GM23248 (cell line): ENCODE data around the gene HOXD13. TPM values are rescaled to one million over a fixed set of nuclear protein-coding genes. Genes with fewer than 3 reads are reported as not detected.

Experiments used
- DNase-seq: peaks from one replicate; pipeline ENCODE4 v3.0.0-alpha.2; 2015
- H2AFZ ChIP-seq: fragments of 200-600 bp; sonication (generic); 2 replicates; pipeline ENCODE4 v1.6.1; 2016; ENCODE audit warnings: antibody characterized with exemption
- H3F3A ChIP-seq: fragments of 200-600 bp; sonication (generic); 2 replicates; pipeline ENCODE4 v1.6.1; 2016; ENCODE audit warnings: mild to moderate bottlenecking, antibody characterized with exemption, mixed run types; ENCODE audit not compliant: insufficient read depth
- H3K27ac ChIP-seq: fragments of 200-600 bp; sonication (generic); 2 replicates; pipeline ENCODE4 v1.5.1; 2016; ENCODE audit warnings: mild to moderate bottlenecking
- H3K27me3 ChIP-seq: fragments of 200-600 bp; sonication (generic); replicated peaks from 2 replicates; pipeline ENCODE4 v1.6.1; 2016; ENCODE audit warnings: mild to moderate bottlenecking; ENCODE audit not compliant: insufficient read depth
- H3K36me3 ChIP-seq: fragments of 200-600 bp; sonication (generic); 2 replicates; pipeline ENCODE4 v1.6.1; 2016; ENCODE audit warnings: low read depth, mild to moderate bottlenecking
- H3K4me1 ChIP-seq: fragments of 200-600 bp; sonication (generic); 2 replicates; pipeline ENCODE4 v1.6.1; 2016; ENCODE audit warnings: mild to moderate bottlenecking; ENCODE audit not compliant: insufficient read depth
- H3K4me2 ChIP-seq: fragments of 200-600 bp; sonication (generic); one replicate; pipeline ENCODE4 v1.6.1; 2016; ENCODE audit warnings: mild to moderate bottlenecking; ENCODE audit not compliant: unreplicated experiment
- H3K4me3 ChIP-seq: fragments of 200-600 bp; sonication (generic); 2 replicates; pipeline ENCODE4 v1.5.1; 2016; ENCODE audit warnings: mild to moderate bottlenecking
- H3K79me2 ChIP-seq: fragments of 200-600 bp; sonication (generic); 2 replicates; pipeline ENCODE4 v1.6.1; 2016; ENCODE audit warnings: mild to moderate bottlenecking; ENCODE audit not compliant: insufficient read depth
- H3K9ac ChIP-seq: fragments of 200-600 bp; sonication (generic); 2 replicates; pipeline ENCODE4 v1.6.1; 2016; ENCODE audit warnings: mild to moderate bottlenecking
- H3K9me2 ChIP-seq: fragments of 200-600 bp; sonication (generic); 2 replicates; pipeline ENCODE4 v1.6.1; 2016; ENCODE audit warnings: mixed run types, mild to moderate bottlenecking, moderate library complexity; ENCODE audit not compliant: insufficient read depth
- H3K9me3 ChIP-seq: fragments of 200-600 bp; sonication (generic); one replicate; pipeline ENCODE4 v1.6.1; 2017; ENCODE audit warnings: low read depth
- H4K20me1 ChIP-seq: fragments of 200-600 bp; sonication (generic); 2 replicates; pipeline ENCODE4 v1.6.0; 2016; ENCODE audit not compliant: insufficient read depth
- EZH2 ChIP-seq: fragments of 200-600 bp; sonication (generic); IDR thresholded peaks from 2 replicates; pipeline ENCODE4 v1.6.1; 2018; ENCODE audit warnings: antibody characterized with exemption, mild to moderate bottlenecking; ENCODE audit not compliant: insufficient read depth, poor library complexity, severe bottlenecking
- EZH2phosphoT487 ChIP-seq: fragments of 200-600 bp; sonication (generic); IDR thresholded peaks from 2 replicates; pipeline ENCODE4 v1.6.1; 2018; ENCODE audit warnings: antibody characterized with exemption, moderate library complexity, mild to moderate bottlenecking, low read depth; ENCODE audit not compliant: insufficient read depth
- whole genome bisulfite sequencing, 2 experiments: methylation state at CpG; one replicate each; pipeline ENCODE4 v1.1.6; 2015 to 2017; ENCODE audit warnings: low lambda C conversion rate in 2 of 2, low coverage in 1 of 2; ENCODE audit errors: missing lambda C conversion rate in 2 of 2; 5-methylcytosine and 5-hydroxymethylcytosine counted together
- in situ Hi-C: fragments of 300-500 bp; cut with MboI; formaldehyde crosslinking; loops from 2 replicates; pipeline ENCODE4 v1.15.0; 2020
- polyA plus RNA-seq: library from polyadenylated mRNA; unstranded; fragments of >200 nt; fragmentation: Nextera tagmentation; extraction: Ambion mirVana; gene quantifications from 2 replicates; pipeline ENCODE4 v1.2.1, GENCODE V29; 2016
- total RNA-seq: library from RNA; depleted of rRNA; stranded (reverse); fragments of >200 nt; shearing (Covaris generic); gene quantifications from 2 replicates; pipeline ENCODE4 v1.2.3, GENCODE V29; 2014

The HOXD13 gene
- total and polyA plus RNA-seq, 2 experiments from 2014 or later: 2.4 to 3.8 TPM

DNA sequence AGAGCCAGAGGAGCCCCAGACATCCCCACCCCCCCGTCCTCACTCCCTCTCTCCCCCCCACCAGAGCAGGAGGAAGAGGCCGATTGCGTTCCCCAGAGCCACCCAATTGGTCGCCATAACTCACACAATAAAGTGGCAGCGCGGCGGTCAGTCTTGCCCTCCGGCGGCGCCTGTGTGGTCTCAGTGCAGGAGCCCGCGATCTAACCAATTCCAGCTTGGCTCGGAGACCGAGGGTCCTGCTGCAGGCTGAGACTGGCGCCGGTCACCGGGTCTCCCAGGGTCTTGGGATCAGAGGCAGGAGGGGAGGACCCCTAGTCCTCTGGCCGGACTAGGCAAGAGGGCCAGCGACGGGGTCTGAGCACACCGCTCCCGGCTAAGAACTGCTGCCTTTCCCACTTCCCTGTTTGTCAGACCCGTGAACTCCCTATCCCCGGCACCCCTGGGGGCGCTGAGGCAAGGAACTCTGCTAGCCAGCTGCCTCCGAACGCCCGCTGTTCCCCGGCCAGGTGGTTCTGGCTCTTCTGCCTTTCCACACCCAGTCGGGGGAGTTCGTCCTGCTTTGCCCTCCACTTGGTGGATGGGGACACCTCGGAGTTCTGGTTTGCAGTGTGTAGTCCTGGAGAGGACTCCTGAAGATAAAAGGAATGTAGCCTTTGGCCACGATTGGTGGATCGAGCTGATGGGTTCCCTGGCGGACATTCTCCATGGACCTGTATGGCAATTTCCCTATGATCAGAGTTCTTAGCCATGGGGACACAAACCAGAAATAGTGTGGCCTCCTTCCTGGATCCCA, 6.0 kb downstream of the HOXD13 start:
- WGBS, 2 experiments: 39 to 40% methylated on average over 31 to 35 of the region's 35 CpGs
- H3K4me3 ChIP-seq: peak overlapping the region; percentile 79
- H3K9ac ChIP-seq: peak overlapping the region; percentile 79
- no peaks in the 10 kb centered on the region for H3K27me3 ChIP-seq
- H3K4me1 ChIP-seq: peaks cover 14% of the 10 kb centered on the region
- H3K36me3 ChIP-seq: no peaks in the 10 kb centered on the region
- no peak for TF ChIP-seq EZH2
- TF ChIP-seq EZH2phosphoT487: no peak
- no peaks in the 10 kb centered on the region for H4K20me1 ChIP-seq
- peaks cover 25% of the 10 kb centered on the region for H3F3A ChIP-seq
- no peaks in the 10 kb centered on the region for H3K9me2 ChIP-seq
- in situ Hi-C loops: no loop called here
- H2AFZ ChIP-seq: peak overlapping the region; percentile 97
- no peak overlapping the region for H3K27ac ChIP-seq
- H3K9me3 ChIP-seq: no peaks in the 10 kb centered on the region
- peak; percentile 53 for DNase-seq
- H3K4me2 ChIP-seq: peak overlapping the region; percentile 100
- H3K79me2 ChIP-seq: peaks cover 31% of the 10 kb centered on the region

DNA sequence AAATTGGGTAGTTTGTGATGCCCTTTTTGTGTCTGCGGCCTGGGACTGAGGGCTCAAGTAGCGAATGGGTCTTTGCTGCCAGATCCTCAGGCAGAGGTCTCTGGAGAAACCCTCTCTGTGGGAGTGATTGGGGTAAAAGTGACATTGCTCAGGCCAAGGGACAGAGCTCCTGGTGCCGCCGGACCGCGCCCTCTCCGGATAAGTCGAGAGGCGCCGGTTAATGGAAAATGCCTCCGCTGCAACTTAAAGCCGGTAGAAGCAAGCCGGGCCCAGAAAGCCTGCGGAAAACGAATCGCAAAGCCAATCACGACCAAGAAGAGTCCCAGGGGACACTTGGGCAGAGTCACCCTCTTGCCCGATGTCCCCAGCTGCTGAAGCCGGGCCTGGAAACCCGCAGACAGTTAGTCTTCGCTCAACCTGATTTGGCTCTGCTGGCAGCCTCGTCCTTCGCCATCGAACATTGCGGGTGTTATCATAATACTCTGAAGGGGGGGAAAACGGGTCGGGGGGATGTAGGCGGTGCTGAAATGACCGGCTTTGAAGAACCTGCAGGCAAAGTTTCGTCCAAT, 6.7 kb downstream of the HOXD13 start:
- no peaks in the 10 kb centered on the region for H3K9me3 ChIP-seq
- no peak overlapping the region for H2AFZ ChIP-seq
- no peak overlapping the region for H3K9ac ChIP-seq
- no peaks in the 10 kb centered on the region for H3K27me3 ChIP-seq
- H3F3A ChIP-seq: peaks cover 26% of the 10 kb centered on the region
- H3K9me2 ChIP-seq: no peaks in the 10 kb centered on the region
- no peaks in the 10 kb centered on the region for H4K20me1 ChIP-seq
- peaks cover 33% of the 10 kb centered on the region for H3K79me2 ChIP-seq
- 93 to 94% methylated on average over 30 of the region's 30 CpGs for WGBS, 2 experiments
- DNase-seq: no peak
- peaks cover 8% of the 10 kb centered on the region for H3K4me1 ChIP-seq
- no peak for TF ChIP-seq EZH2phosphoT487
- no peaks in the 10 kb centered on the region for H3K36me3 ChIP-seq
- no peak overlapping the region for H3K4me3 ChIP-seq
- in situ Hi-C loops: no loop called here
- no peak overlapping the region for H3K4me2 ChIP-seq
- H3K27ac ChIP-seq: no peak overlapping the region

GRCh38 chr2:176099728-176100546, 7.4 kb downstream of the HOXD13 start, which contains the start of gene HOXD12:
Gene HOXD12 (plus strand): TSS chr2:176099795. CDS start chr2:176099802, 7 bp downstream.
- Histone ChIP-seq H3K4me2 (peak within 1 kb of the TSS; percentile 100), H3K27ac (no peak within 1 kb of the TSS), H3K9ac (no peak within 1 kb of the TSS), H3K4me1 (peaks cover 8% of the 10 kb centered on the region), H3F3A (peaks cover 26% of the 10 kb centered on the region), H3K79me2 (peaks cover 33% of the 10 kb centered on the region), H3K27me3 (no peaks in the 10 kb centered on the region), H3K4me3 (peak within 1 kb of the TSS; percentile 79), H2AFZ (peak within 1 kb of the TSS; percentile 97), H3K9me3 (no peaks in the 10 kb centered on the region), H3K9me2 (no peaks in the 10 kb centered on the region), H4K20me1 (no peaks in the 10 kb centered on the region), H3K36me3 (no peaks in the 10 kb centered on the region)
- TF ChIP-seq EZH2phosphoT487 (no peak), EZH2 (no peak)
- DNase-seq: no peak
- 87 to 89% methylated on average over 64 to 70 of the region's 70 CpGs for WGBS, 2 experiments
- in situ Hi-C loops: loop anchor here (25.0 kb wide), 1 partner anchor 1637 kb away; no protein-coding TSS in a partner anchor

- Histone ChIP-seq H3K9me3 (no peaks in the 10 kb centered on the region), H3K9me2 (no peaks in the 10 kb centered on the region), H4K20me1 (no peaks in the 10 kb centered on the region), H2AFZ (no peak overlapping the region), H3K36me3 (no peaks in the 10 kb centered on the region), H3K9ac (no peak overlapping the region), H3K79me2 (peaks cover 39% of the 10 kb centered on the region), H3K4me3 (no peak overlapping the region), H3K4me1 (peaks cover 8% of the 10 kb centered on the region), H3F3A (peaks cover 26% of the 10 kb centered on the region), H3K27me3 (no peaks in the 10 kb centered on the region), H3K4me2 (no peak overlapping the region), H3K27ac (no peak overlapping the region)
- in situ Hi-C loops: loop anchor here (25.0 kb wide), 1 partner anchor 1637 kb away; no protein-coding TSS in a partner anchor
- 95 to 96% methylated on average over 26 to 28 of the region's 28 CpGs for WGBS, 2 experiments
- TF ChIP-seq EZH2phosphoT487: no peak
- no peak for TF ChIP-seq EZH2
- no peak for DNase-seq
Observed at GRCh38 chr2:176100547-176101140, 8.1 kb downstream of the HOXD13 start.
